ENCODE measurements around the gene CPZ.

CPZ gene

DNA sequence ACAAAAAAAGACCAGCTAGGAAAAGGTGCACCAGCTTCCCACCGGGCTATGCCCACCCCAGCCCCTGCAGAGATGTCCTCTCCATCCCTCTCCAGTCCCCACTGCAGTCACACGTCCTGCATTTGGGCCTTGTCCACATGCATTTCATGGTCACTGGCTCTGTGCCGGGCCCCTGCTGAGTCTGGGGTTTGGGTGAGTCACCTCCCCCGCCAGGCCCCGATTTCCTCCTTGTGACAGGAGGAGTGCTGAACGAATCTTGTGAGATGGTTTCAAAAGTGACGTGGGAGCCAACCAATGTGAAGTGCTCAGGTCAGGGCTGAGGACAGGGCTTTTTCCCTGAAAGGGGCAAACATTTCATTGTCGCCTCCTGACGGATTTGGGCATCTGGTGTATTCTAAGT, 7.1 kb downstream of the CPZ start (continued):
- TF ChIP-seq, protein P1, sequence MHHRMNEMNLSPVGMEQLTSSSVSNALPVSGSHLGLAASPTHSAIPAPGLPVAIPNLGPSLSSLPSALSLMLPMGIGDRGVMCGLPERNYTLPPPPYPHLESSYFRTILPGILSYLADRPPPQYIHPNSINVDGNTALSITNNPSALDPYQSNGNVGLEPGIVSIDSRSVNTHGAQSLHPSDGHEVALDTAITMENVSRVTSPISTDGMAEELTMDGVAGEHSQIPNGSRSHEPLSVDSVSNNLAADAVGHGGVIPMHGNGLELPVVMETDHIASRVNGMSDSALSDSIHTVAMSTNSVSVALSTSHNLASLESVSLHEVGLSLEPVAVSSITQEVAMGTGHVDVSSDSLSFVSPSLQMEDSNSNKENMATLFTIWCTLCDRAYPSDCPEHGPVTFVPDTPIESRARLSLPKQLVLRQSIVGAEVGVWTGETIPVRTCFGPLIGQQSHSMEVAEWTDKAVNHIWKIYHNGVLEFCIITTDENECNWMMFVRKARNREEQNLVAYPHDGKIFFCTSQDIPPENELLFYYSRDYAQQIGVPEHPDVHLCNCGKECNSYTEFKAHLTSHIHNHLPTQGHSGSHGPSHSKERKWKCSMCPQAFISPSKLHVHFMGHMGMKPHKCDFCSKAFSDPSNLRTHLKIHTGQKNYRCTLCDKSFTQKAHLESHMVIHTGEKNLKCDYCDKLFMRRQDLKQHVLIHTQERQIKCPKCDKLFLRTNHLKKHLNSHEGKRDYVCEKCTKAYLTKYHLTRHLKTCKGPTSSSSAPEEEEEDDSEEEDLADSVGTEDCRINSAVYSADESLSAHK (tag by site-specific recombination; IDR thresholded peaks at IDR 0.05): no peak
- TF ChIP-seq ZNF324 (tag by site-specific recombination; IDR thresholded peaks at IDR 0.05) (no peak), ZNF266 (tag by site-specific recombination; IDR thresholded peaks at IDR 0.05; ENCODE audit: low read depth) (no peak), ZNF830 (tag by site-specific recombination; IDR thresholded peaks at IDR 0.05; ENCODE audit: low read depth) (no peak), ZNF558 (tag by site-specific recombination; IDR thresholded peaks at IDR 0.05) (no peak)
- TF ChIP-seq, protein P2, sequence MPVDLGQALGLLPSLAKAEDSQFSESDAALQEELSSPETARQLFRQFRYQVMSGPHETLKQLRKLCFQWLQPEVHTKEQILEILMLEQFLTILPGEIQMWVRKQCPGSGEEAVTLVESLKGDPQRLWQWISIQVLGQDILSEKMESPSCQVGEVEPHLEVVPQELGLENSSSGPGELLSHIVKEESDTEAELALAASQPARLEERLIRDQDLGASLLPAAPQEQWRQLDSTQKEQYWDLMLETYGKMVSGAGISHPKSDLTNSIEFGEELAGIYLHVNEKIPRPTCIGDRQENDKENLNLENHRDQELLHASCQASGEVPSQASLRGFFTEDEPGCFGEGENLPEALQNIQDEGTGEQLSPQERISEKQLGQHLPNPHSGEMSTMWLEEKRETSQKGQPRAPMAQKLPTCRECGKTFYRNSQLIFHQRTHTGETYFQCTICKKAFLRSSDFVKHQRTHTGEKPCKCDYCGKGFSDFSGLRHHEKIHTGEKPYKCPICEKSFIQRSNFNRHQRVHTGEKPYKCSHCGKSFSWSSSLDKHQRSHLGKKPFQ (tag by site-specific recombination; IDR thresholded peaks at IDR 0.05): no peak
- TF ChIP-seq, protein P3, sequence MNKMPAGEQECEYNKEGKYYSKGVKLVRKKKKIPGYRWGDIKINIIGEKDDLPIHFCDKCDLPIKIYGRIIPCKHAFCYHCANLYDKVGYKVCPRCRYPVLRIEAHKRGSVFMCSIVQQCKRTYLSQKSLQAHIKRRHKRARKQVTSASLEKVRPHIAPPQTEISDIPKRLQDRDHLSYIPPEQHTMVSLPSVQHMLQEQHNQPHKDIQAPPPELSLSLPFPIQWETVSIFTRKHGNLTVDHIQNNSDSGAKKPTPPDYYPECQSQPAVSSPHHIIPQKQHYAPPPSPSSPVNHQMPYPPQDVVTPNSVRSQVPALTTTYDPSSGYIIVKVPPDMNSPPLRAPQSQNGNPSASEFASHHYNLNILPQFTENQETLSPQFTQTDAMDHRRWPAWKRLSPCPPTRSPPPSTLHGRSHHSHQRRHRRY (tag by site-specific recombination; IDR thresholded peaks at IDR 0.05): no peak

DNA sequence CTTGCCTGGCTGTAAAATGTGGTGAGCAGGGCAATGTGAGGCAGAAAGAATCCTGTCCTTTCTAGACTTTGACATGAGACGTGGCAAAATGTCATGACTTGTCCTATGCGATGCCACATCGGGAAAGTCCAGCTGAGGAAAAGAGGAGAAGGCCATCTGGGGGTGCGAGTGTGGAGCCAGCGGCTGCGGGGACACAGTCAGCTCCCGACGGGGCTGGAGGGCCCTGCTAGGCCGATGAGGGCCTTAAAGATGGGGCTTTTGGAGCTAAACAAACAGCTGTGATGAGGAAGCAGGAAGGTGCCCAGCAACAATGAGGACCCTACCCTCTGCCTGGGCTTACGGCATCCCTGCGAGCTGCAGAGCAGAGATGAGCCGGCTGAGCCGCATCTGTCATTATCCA, 7.7 kb downstream of the CPZ start:
- CTCF ChIA-PET: interaction anchor here (1.1 kb wide), 1 partner anchor 130 kb away, joined by 3 read pairs; no protein-coding TSS in a partner anchor
- Histone ChIP-seq H3K9me3 (ENCODE audit: control insufficient read depth, insufficient read depth, low read depth, low read length) (no peaks in the 10 kb centered on the region), H3K36me3 (ENCODE audit: control insufficient read depth in 2 of 2, insufficient read depth in 1 of 2, low read length in 2 of 2) (no peaks in the 10 kb centered on the region), H3K4me1 (ENCODE audit: control insufficient read depth, insufficient read depth, low read length) (no peaks in the 10 kb centered on the region), H3K27ac (ENCODE audit: extremely low read depth, low read depth, low read length) (no peak overlapping the region), H3K4me3 (ENCODE audit: low read depth, low read length) (no peak overlapping the region)
- POLR2A ChIA-PET: no interaction called here
- TF ChIP-seq WT1 (tag by site-specific recombination; IDR thresholded peaks at IDR 0.05): no peak

DNA sequence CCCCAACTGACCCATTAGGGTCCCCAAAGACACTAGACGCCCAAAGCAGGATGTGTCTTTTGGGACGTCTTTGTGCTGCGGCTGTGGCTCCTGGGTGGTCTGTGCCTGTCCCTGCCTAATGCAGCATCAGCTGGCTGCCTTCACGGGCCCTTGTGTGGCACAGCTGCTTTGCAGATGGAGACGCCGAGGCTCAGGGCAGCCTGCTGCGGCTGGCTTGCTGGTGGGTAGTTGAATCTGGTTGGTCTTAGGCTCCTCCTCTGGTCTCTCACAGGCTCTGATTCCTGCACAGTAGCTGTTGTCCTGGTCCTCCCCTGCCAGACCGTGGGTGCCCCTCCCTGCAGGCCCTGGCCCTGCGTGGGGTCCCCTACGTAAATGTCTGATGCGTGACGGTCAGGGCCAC, 8.1 kb downstream of the CPZ start:
- TF ChIP-seq ZNF514 (tag by site-specific recombination; IDR thresholded peaks at IDR 0.05) (no peak), KLF1 (tag by site-specific recombination; IDR thresholded peaks at IDR 0.05) (no peak)
- Histone ChIP-seq H3K36me3 (ENCODE audit: control insufficient read depth in 2 of 2, insufficient read depth in 1 of 2, low read length in 2 of 2) (no peaks in the 10 kb centered on the region), H3K27ac (ENCODE audit: extremely low read depth, low read depth, low read length) (no peak overlapping the region), H3K4me1 (ENCODE audit: control insufficient read depth, insufficient read depth, low read length) (no peaks in the 10 kb centered on the region), H3K9me3 (ENCODE audit: control insufficient read depth, insufficient read depth, low read depth, low read length) (no peaks in the 10 kb centered on the region), H3K4me3 (ENCODE audit: low read depth, low read length) (no peak overlapping the region)
- ChIA-PET POLR2A (no interaction called here), CTCF (no interaction called here)

DNA sequence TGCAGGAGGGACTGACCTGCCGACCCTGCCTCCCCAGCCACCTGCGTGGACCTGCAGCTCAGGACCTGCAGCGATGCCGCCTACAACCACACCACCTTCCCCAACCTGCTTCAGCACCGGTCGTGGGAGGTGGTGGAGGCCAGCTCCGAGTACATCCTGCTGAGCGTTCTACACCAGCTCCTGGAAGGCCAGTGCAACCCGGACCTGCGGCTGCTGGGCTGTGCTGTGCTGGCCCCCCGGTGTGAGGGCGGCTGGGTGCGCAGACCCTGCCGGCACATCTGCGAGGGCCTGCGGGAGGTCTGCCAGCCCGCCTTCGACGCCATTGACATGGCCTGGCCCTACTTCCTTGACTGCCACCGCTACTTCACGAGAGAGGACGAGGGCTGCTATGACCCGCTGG, 8.5 kb downstream of the CPZ start:
- Histone ChIP-seq H3K4me3 (ENCODE audit: low read depth, low read length) (no peak overlapping the region), H3K4me1 (ENCODE audit: control insufficient read depth, insufficient read depth, low read length) (no peaks in the 10 kb centered on the region), H3K9me3 (ENCODE audit: control insufficient read depth, insufficient read depth, low read depth, low read length) (no peaks in the 10 kb centered on the region), H3K36me3 (ENCODE audit: control insufficient read depth in 2 of 2, insufficient read depth in 1 of 2, low read length in 2 of 2) (no peaks in the 10 kb centered on the region), H3K27ac (ENCODE audit: extremely low read depth, low read depth, low read length) (no peak overlapping the region)
- ChIA-PET CTCF (no interaction called here), POLR2A (no interaction called here)
- TF ChIP-seq BCL11A (tag by site-specific recombination; IDR thresholded peaks at IDR 0.05; ENCODE audit: low read depth) (no peak), EGR2 (tag by site-specific recombination; IDR thresholded peaks at IDR 0.05; ENCODE audit: low read depth) (0 out of 2 replicates have a peak, but pooled peaks have one; percentile 33), ZNF311 (tag by site-specific recombination; IDR thresholded peaks at IDR 0.05; ENCODE audit: borderline replicate concordance) (no peak), ZNF112 (tag by site-specific recombination; IDR thresholded peaks at IDR 0.05) (no peak), ZNF48 (tag by site-specific recombination; IDR thresholded peaks at IDR 0.05) (no peak), ZFHX2 (tag by site-specific recombination; conservative IDR thresholded peaks at IDR 0.05) (peak; percentile 25; the same call in 1 of the 2 replicates)
- TF ChIP-seq, protein P4, sequence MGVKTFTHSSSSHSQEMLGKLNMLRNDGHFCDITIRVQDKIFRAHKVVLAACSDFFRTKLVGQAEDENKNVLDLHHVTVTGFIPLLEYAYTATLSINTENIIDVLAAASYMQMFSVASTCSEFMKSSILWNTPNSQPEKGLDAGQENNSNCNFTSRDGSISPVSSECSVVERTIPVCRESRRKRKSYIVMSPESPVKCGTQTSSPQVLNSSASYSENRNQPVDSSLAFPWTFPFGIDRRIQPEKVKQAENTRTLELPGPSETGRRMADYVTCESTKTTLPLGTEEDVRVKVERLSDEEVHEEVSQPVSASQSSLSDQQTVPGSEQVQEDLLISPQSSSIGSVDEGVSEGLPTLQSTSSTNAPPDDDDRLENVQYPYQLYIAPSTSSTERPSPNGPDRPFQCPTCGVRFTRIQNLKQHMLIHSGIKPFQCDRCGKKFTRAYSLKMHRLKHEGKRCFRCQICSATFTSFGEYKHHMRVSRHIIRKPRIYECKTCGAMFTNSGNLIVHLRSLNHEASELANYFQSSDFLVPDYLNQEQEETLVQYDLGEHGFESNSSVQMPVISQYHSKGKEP (tag by site-specific recombination; IDR thresholded peaks at IDR 0.05): no peak
- TF ChIP-seq, protein P2 (tag by site-specific recombination; IDR thresholded peaks at IDR 0.05): no peak

Measured in HEK293 (cell line).